T1000 (cell line): ENCODE measurements around the gene AMMECR1L.
"Not testable (repeated sequence)": the region's sequence is repeated elsewhere in the genome, so short reads cannot be mapped to it uniquely, and the experiment has no call there.

ENCODE experiments used
- DNase-seq: peaks from one replicate; lab custom pipeline; 2025; ENCODE audit warnings: mixed read lengths; lab: John Stamatoyannopoulos, UW

AMMECR1L gene

DNA sequence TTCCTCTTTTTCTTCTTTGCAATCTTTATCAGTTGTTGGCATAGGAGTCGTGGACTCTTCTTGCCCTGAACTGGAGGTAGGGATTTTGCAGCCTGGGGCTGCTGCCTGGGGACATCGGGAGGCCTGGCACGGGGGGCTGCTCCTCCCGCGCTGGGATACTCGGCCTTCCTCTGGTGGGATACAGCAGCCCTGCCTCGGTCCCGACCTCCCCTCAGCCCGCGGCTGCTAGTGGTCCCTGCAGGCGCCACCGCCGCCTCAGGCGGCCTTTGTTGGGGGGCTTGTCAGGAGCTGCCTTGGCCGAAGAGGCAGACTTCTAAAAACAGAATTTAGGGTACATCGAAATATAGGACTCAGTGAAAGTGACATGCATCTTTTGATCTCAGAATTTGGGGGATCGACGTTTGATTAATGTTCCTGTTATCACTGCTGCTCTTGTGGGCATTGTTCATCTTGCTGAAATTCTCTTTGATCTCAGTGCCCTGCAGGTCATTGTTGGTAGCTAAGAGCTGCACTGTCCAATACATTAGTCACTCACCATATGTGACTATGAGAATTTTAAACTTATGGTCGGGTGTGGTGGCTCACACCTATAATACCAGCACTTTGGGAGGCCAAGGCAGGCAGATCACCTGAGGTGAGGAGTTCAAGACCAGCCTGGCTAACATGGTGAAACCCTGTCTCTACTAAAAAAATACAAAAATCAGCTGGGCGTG lies 44.1 kb downstream of the AMMECR1L start:
- DNase-seq, result no peak

GRCh38 chr2:127840893-127841292 lies 44.9 kb downstream of the AMMECR1L start:
- no peak for DNase-seq

DNA sequence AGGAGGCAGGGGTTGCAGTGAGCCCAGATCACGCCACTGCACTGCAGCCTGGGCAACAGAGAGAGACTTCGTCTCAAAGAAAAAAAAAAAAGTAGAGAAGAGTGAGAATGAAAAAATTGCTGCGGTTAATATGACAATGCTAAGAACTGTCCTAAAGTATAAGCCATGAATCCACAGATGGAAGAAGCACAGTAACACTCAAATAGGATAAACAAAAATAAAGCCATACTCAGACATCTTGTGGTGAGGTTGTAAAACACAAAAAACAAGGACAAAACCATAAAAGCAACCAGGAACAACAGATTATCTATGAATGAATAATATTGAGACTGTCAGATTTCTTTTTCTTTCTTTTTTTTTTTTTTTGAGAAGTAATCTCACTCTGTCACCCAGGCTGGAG lies 50.8 kb downstream of the AMMECR1L start:
- no peak for DNase-seq

DNA sequence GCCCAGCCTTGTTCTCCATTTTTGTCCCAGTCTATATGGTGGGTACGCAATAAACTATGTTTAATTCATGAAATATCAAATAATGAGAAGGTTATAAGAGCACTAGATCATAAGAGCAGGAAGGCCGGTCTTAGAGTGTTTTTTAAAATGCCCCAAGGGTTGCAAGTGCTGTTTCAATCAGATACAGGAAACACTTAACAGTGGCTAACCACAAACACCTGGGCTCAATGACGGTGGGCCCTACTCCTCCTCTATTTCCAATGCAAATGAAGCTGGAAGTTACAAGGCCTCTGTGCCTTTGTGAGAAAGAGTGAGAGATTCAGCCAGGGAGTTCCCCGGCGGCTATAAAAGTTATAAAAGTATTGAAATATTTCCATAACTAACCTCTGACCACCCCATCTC lies 55.9 kb downstream of the AMMECR1L start:
- no peak for DNase-seq

DNA sequence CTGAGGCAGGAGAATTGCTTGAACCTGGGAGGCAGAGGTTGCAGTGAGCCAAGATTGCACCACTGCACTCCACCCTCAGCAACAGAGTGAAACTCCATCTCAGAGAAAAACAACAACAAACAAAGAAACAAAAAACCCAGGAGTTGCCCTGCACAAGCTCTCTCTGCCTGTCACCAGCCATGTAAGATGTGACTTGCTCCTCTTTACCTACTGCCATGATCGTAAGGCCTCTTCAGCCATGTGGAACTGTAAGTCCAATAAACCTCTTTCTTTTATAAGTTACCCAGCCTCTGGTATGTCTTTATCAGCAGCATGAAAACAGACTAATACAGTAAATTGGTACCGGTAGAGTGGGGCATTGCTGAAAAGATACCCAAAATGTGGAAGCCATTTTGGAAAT lies 59.0 kb downstream of the AMMECR1L start:
- not testable (repeated sequence) for DNase-seq

DNA sequence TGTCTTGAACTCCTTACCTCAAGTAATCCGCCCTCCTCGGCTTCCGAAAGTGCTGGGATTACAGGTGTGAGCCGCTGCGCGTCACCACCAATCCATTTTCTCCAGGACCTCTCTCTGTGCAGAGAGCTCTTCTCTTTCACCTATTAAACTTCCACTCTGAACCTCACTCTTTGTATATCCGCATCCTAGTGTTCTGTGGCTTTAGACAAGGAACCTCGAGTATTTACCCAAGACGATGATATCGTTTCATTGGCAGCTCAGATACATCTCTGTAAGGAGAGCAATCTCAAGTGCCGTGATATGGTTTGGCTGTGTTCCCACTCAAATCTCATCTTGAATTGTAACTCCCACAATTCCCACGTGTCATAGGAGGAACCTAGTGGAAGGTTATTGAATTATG lies 59.7 kb downstream of the AMMECR1L start:
- no peak for DNase-seq

DNA sequence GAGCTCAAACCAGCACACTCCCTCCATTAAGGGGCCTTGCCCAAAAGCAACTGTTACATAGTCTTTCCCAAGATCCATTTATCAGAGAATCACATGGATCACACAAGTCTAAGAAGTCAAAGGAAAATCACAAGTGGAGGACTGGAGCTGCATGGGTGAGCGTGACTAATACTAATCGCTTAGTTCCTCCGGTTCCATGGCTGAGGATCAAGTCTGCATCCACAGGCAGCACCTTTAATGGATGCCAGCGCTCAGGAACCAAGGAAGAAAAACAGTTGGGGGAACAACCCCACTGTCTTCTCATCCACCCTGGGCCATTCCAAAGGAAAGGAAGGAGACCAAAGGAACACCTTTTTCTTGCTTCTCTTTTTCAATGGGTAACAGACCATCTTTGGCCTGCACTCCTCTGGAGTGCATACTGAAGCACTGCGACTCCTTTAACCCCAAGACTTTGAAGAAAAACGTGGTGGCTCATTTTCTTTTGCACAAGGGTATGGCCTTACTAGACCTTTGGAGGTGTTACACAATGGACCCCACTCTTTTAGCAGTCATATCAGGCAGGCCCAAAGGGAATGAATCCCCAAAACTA lies 65.6 kb downstream of the AMMECR1L start:
- DNase-seq, result no peak

- DNase-seq, result no peak
Observed at GRCh38 chr2:127818794-127819425, 66.8 kb downstream of the AMMECR1L start.

GRCh38 chr2:127818241-127818640 lies 67.5 kb downstream of the AMMECR1L start:
- no peak for DNase-seq

- DNase-seq, result no peak
Observed at GRCh38 chr2:127814677-127815076, 71.1 kb downstream of the AMMECR1L start.

GRCh38 chr2:127812441-127812840 lies 73.3 kb downstream of the AMMECR1L start:
- not testable (repeated sequence) for DNase-seq
